Caco-2 (cell line): ENCODE results near the gene SELENON. TPM values are rescaled to one million over a fixed set of nuclear protein-coding genes. Genes with fewer than 3 reads are reported as not detected.

ENCODE experiments used
- BruUV-seq: library from RNA; stranded (reverse); fragments of 400-500 nt; replicated peaks from 2 replicates; lab custom pipeline; 2021; lab: Mats Ljungman, UMichigan
- CTCF ChIA-PET: fragments of 300-600 bp; sonication (Branson Sonifier 250); formaldehyde crosslinking; loops from one replicate; lab custom pipeline; 2022; ENCODE audit warnings: antibody characterized with exemption; lab: Charles Lee
- POLR2A ChIA-PET: fragments of 300-600 bp; sonication (Branson Sonifier 250); formaldehyde crosslinking; loops from one replicate; lab custom pipeline; 2022; ENCODE audit warnings: antibody characterized with exemption; lab: Charles Lee
- DNase-seq, 2 experiments: peaks; one replicate each; pipeline versions ENCODE4 v3.0.0 to v3.0.0-alpha.2; 2020 to 2022
- H3K27me3 ChIP-seq: replicated peaks from 2 replicates; pipeline ENCODE4 v1.6.0; 2011; ENCODE audit warnings: low read length; ENCODE audit not compliant: control insufficient read depth, insufficient read depth
- H3K36me3 ChIP-seq: 2 replicates; pipeline ENCODE4 v1.5.1; 2011; ENCODE audit warnings: low read length; ENCODE audit not compliant: control insufficient read depth, insufficient read depth
- H3K4me1 ChIP-seq: fragments of 250-450 bp; sonication (Bioruptor Pico); 2 replicates; pipeline ENCODE4 v1.5.1; 2020; ENCODE audit warnings: mild to moderate bottlenecking
- H3K4me3 ChIP-seq: 2 replicates; pipeline ENCODE4 v1.5.1; 2011; ENCODE audit warnings: low read depth, mild to moderate bottlenecking, control low read depth, low read length
- H3K9me3 ChIP-seq: fragments of 250-450 bp; sonication (Bioruptor Pico); 2 replicates; pipeline ENCODE4 v1.5.1; 2020; ENCODE audit warnings: mild to moderate bottlenecking, moderate library complexity
- H3K27ac Mint-ChIP-seq: one replicate; pipeline ENCODE4 v1.8.0; 2022; ENCODE audit warnings: mixed read lengths; ENCODE audit not compliant: unreplicated experiment
- H3K27me3 Mint-ChIP-seq: one replicate; pipeline ENCODE4 v1.8.0; 2022; ENCODE audit warnings: mixed read lengths; ENCODE audit not compliant: insufficient read depth, unreplicated experiment
- H3K36me3 Mint-ChIP-seq: one replicate; pipeline ENCODE4 v1.8.0; 2022; ENCODE audit warnings: mild to moderate bottlenecking, mixed read lengths; ENCODE audit not compliant: insufficient read depth, unreplicated experiment
- H3K4me1 Mint-ChIP-seq: one replicate; pipeline ENCODE4 v1.8.0; 2022; ENCODE audit warnings: low read depth, mixed read lengths; ENCODE audit not compliant: unreplicated experiment
- H3K4me3 Mint-ChIP-seq: one replicate; pipeline ENCODE4 v1.8.0; 2022; ENCODE audit warnings: mild to moderate bottlenecking, moderate library complexity, mixed read lengths; ENCODE audit not compliant: unreplicated experiment
- H3K9me3 Mint-ChIP-seq: one replicate; pipeline ENCODE4 v1.8.0; 2022; ENCODE audit warnings: mixed read lengths; ENCODE audit not compliant: unreplicated experiment
- intact Hi-C: fragments of 100-400 bp; cut with micrococcal nuclease; formaldehyde crosslinking; loops from one replicate; pipeline ENCODE4 v1.10.0; 2022; ENCODE audit not compliant: unreplicated experiment
- total RNA-seq: library from RNA; stranded (reverse); gene quantifications from 2 replicates; pipeline ENCODE4 v1.2.3, GENCODE V29; 2022
- TF ChIP-seq, protein P1 (sequence below), 2 experiments: fragments of 200-600 bp in 1 of 2; IDR thresholded peaks; 1 replicate in 1 of 2; 2 replicates in 1 of 2; pipeline versions ENCODE4 v1.5.1 to v1.8.0; 2011 to 2022; ENCODE audit warnings: antibody characterized with exemption in 1 of 2, control low read depth in 1 of 2, inconsistent platforms in 1 of 2, low read depth in 1 of 2, low read length in 1 of 2, mild to moderate bottlenecking in 1 of 2, moderate library complexity in 1 of 2; ENCODE audit not compliant: insufficient read depth in 1 of 2, severe bottlenecking in 1 of 2, unreplicated experiment in 1 of 2

The SELENON gene
- total RNA-seq, 1 experiment from 2014 or later, result 58.3 TPM

DNA sequence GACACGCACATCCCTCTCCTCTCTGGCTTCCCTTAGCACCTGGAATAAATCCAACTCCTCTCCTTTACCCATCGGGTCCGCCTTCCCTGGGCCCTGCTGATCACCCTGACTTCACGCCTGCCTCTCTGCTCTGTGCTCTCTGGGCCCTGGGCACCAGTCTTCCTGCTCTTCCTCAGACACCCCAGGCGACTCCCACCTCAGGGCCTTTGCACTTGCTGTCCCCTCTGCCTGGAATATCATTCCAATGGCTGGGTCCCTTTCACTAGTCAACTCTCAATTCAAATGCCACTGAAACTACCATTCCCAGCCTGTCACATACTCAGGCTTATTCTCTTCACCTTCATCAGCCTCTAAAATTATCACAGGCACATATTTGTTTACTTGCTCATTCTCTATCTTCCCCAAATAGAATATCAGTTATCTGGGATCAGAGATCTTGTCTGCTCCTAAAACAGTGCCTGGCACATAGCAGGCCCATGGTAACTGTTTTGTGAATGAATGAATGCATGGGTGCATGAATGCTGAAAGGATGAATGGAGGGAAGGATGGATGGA, 27.2 kb upstream of the SELENON start:
- intact Hi-C loops, result loop anchor here (1.0 kb wide), 1 partner anchor 23 kb away; no protein-coding TSS in a partner anchor
- H3K4me1 ChIP-seq, result peaks cover 57% of the 10 kb centered on the region
- BruUV-seq, result no TSS peak
- CTCF ChIA-PET, result no interaction called here
- TF ChIP-seq, protein P1, sequence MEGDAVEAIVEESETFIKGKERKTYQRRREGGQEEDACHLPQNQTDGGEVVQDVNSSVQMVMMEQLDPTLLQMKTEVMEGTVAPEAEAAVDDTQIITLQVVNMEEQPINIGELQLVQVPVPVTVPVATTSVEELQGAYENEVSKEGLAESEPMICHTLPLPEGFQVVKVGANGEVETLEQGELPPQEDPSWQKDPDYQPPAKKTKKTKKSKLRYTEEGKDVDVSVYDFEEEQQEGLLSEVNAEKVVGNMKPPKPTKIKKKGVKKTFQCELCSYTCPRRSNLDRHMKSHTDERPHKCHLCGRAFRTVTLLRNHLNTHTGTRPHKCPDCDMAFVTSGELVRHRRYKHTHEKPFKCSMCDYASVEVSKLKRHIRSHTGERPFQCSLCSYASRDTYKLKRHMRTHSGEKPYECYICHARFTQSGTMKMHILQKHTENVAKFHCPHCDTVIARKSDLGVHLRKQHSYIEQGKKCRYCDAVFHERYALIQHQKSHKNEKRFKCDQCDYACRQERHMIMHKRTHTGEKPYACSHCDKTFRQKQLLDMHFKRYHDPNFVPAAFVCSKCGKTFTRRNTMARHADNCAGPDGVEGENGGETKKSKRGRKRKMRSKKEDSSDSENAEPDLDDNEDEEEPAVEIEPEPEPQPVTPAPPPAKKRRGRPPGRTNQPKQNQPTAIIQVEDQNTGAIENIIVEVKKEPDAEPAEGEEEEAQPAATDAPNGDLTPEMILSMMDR (IDR thresholded peaks at IDR 0.05; ENCODE audit: insufficient read depth in 1 of 2, low read depth in 1 of 2, low read length in 1 of 2, severe bottlenecking in 1 of 2, unreplicated experiment in 1 of 2), result no peak
- H3K4me3 ChIP-seq, result no peak overlapping the region
- Mint-ChIP-seq H3K4me3 (peak overlapping the region; percentile 41), H3K27me3 (no peaks in the 10 kb centered on the region), H3K4me1 (peaks cover 48% of the 10 kb centered on the region), H3K27ac (peak overlapping the region; percentile 73), H3K9me3 (no peaks in the 10 kb centered on the region), H3K36me3 (peaks cover 8% of the 10 kb centered on the region)
- POLR2A ChIA-PET, result interaction anchor here (1.0 kb wide), 1 partner anchor 200 kb away, joined by 9 read pairs; no protein-coding TSS in a partner anchor
- DNase-seq, result no peak
- no peaks in the 10 kb centered on the region for H3K9me3 ChIP-seq
- H3K27me3 ChIP-seq, result no peaks in the 10 kb centered on the region
- no peaks in the 10 kb centered on the region for H3K36me3 ChIP-seq

DNA sequence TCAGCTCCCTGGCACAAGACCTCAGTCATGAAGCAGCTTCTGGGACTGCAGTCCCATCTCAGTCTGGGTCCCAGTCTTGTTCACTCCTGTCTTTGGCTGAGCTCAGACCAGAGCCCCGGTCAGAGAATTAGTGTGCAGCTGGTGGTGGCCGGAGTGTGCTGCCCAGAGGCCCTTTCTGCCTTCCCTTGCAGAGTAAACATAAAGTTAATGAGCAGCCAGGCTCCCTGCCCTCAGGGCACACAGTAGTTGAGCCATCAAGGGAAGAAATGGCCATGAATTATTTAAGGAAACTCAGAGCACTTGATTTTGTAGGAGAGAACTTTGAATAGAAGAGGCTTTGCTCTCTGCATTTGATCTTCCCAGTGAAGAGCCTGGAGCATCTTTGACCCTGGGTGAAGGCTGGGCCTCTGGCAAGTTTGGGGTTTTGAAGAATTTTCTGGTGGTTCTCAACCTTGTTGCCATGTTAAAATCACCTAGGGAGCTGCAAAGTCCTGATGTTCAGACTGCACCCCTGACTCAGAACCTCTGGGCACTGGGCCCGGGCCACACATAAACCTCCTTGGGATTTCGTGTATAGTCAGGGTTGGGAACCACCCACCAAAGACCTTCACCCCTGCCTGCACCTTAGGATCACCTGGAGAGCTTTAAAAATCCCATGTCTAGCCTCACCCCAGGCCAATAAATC, 26.4 kb upstream of the SELENON start:
- TF ChIP-seq, protein P1 (IDR thresholded peaks at IDR 0.05; ENCODE audit: insufficient read depth in 1 of 2, low read depth in 1 of 2, low read length in 1 of 2, severe bottlenecking in 1 of 2, unreplicated experiment in 1 of 2), result no peak
- CTCF ChIA-PET, result interaction anchor here (0.6 kb wide), 1 partner anchor 195 kb away, joined by 5 read pairs; no protein-coding TSS in a partner anchor
- Histone ChIP-seq H3K9me3 (no peaks in the 10 kb centered on the region), H3K4me3 (no peak overlapping the region), H3K4me1 (peaks cover 57% of the 10 kb centered on the region), H3K36me3 (no peaks in the 10 kb centered on the region), H3K27me3 (no peaks in the 10 kb centered on the region)
- Mint-ChIP-seq H3K36me3 (peaks cover 8% of the 10 kb centered on the region), H3K27me3 (no peaks in the 10 kb centered on the region), H3K9me3 (no peaks in the 10 kb centered on the region), H3K4me3 (peak overlapping the region; percentile 41), H3K27ac (peak overlapping the region; percentile 73), H3K4me1 (peaks cover 48% of the 10 kb centered on the region)
- peak; percentile 87 to 90 for DNase-seq
- POLR2A ChIA-PET, result interaction anchor here (0.9 to 1.0 kb wide), 2 partner anchors 22 to 201 kb away, joined by 3 to 9 read pairs; no protein-coding TSS in a partner anchor
- no TSS peak for BruUV-seq
- intact Hi-C loops, result loop anchor here (1.0 kb wide), 1 partner anchor 22 kb away; no protein-coding TSS in a partner anchor

DNA sequence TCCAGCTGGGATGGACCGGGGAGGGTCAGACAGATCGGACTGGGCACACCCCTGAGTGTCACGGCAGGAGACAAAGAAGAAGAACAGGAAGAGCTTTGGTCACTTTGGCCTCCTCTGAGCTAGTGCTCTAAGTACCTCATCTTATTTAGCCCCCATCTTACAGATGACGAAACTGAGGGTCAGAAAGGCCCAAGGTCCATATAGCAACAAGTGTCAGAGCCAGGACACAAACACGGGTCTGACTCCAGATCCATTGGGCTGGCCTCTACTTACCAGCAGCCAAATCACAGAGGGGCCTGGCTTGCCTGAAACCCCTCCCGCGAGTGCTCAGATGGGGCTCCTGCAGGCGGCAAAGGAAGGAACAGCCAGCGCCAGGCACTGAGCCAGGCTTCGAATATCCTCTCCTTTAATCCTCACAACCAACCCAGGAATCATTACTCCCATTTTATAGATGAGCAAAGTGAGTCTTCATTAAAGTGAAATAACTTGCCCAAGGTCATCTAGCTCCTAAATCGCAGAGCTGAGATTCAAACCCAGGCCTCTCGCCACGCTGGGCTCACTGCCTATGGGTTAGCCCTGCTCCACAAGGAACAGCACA, 25.7 kb upstream of the SELENON start:
- H3K36me3 ChIP-seq, result no peaks in the 10 kb centered on the region
- peaks cover 48% of the 10 kb centered on the region for H3K4me1 Mint-ChIP-seq
- CTCF ChIA-PET, result interaction anchor here (0.6 kb wide), 1 partner anchor 461 kb away, joined by 4 read pairs; no protein-coding TSS in a partner anchor
- H3K27ac Mint-ChIP-seq, result peak overlapping the region; percentile 73
- BruUV-seq, result no TSS peak
- POLR2A ChIA-PET, result interaction anchor here (0.9 kb wide), 1 partner anchor 21 kb away, joined by 3 read pairs; no protein-coding TSS in a partner anchor
- H3K4me1 ChIP-seq, result peaks cover 57% of the 10 kb centered on the region
- no peaks in the 10 kb centered on the region for H3K9me3 Mint-ChIP-seq
- H3K4me3 ChIP-seq, result no peak overlapping the region
- no peaks in the 10 kb centered on the region for H3K9me3 ChIP-seq
- intact Hi-C loops, result no loop called here
- peaks cover 8% of the 10 kb centered on the region for H3K36me3 Mint-ChIP-seq
- H3K27me3 Mint-ChIP-seq, result no peaks in the 10 kb centered on the region
- H3K4me3 Mint-ChIP-seq, result peak overlapping the region; percentile 41
- no peaks in the 10 kb centered on the region for H3K27me3 ChIP-seq
- TF ChIP-seq, protein P1 (IDR thresholded peaks at IDR 0.05; ENCODE audit: insufficient read depth in 1 of 2, low read depth in 1 of 2, low read length in 1 of 2, severe bottlenecking in 1 of 2, unreplicated experiment in 1 of 2), result no peak
- DNase-seq, result no peak
